H9 (cell line): ENCODE results near the gene SNX18. TPM values are rescaled to one million over a fixed set of nuclear protein-coding genes. Genes with fewer than 3 reads are reported as not detected.

Experiments used
- DNase-seq: peaks from one replicate; pipeline ENCODE4 v3.0.0-alpha.2; 2017
- H2AFZ ChIP-seq: one replicate; pipeline ENCODE4 v1.6.1; 2013; ENCODE audit warnings: mild to moderate bottlenecking, low read length, control low read depth, moderate library complexity
- H2AK5ac ChIP-seq: 2 replicates; pipeline ENCODE4 v1.6.1; 2013; ENCODE audit warnings: low read length, control low read depth, mixed read lengths; ENCODE audit not compliant: insufficient read length
- H2BK120ac ChIP-seq: one replicate; pipeline ENCODE4 v1.6.1; 2013; ENCODE audit warnings: low read depth, mild to moderate bottlenecking, low read length, control low read depth, inconsistent platforms; ENCODE audit not compliant: poor library complexity, severe bottlenecking
- H2BK12ac ChIP-seq: 2 replicates; pipeline ENCODE4 v1.6.1; 2013; ENCODE audit warnings: low read length, control low read depth, mixed read lengths, low read depth; ENCODE audit not compliant: insufficient read length
- H2BK15ac ChIP-seq: 2 replicates; pipeline ENCODE4 v1.6.1; 2013; ENCODE audit warnings: low read depth, low read length, control low read depth
- H2BK20ac ChIP-seq: one replicate; pipeline ENCODE4 v1.6.1; 2013; ENCODE audit warnings: low read depth, mild to moderate bottlenecking, low read length, control low read depth, inconsistent platforms; ENCODE audit not compliant: poor library complexity, severe bottlenecking
- H2BK5ac ChIP-seq: 2 replicates; pipeline ENCODE4 v1.6.1; 2013; ENCODE audit warnings: low read length, control low read depth, mixed read lengths; ENCODE audit not compliant: insufficient read length
- H3K14ac ChIP-seq: 2 replicates; pipeline ENCODE4 v1.6.1; 2013; ENCODE audit warnings: low read length, control low read depth; ENCODE audit not compliant: insufficient read depth
- H3K18ac ChIP-seq: 2 replicates; pipeline ENCODE4 v1.6.1; 2013; ENCODE audit warnings: low read depth, mild to moderate bottlenecking, mixed read lengths, low read length, control low read depth; ENCODE audit not compliant: insufficient read length
- H3K23ac ChIP-seq: 2 replicates; pipeline ENCODE4 v1.6.1; 2013; ENCODE audit warnings: low read length, control low read depth, mixed read lengths, low read depth; ENCODE audit not compliant: insufficient read length
- H3K23me2 ChIP-seq: 2 replicates; pipeline ENCODE4 v1.6.1; 2013; ENCODE audit warnings: low read depth, mild to moderate bottlenecking, mixed read lengths, low read length, control low read depth; ENCODE audit not compliant: insufficient read length, poor library complexity, severe bottlenecking
- H3K27ac ChIP-seq: 2 replicates; pipeline ENCODE4 v1.5.1; 2013; ENCODE audit warnings: low read length, control low read depth, mixed read lengths, low read depth; ENCODE audit not compliant: insufficient read length
- H3K27me3 ChIP-seq: 2 replicates; pipeline ENCODE4 v1.6.1; 2013; ENCODE audit warnings: low read length, control low read depth, inconsistent platforms; ENCODE audit not compliant: insufficient read depth
- H3K4ac ChIP-seq: 2 replicates; pipeline ENCODE4 v1.6.1; 2013; ENCODE audit warnings: low read depth, mild to moderate bottlenecking, control low read depth, inconsistent platforms, low read length, moderate library complexity
- H3K4me1 ChIP-seq: 2 replicates; pipeline ENCODE4 v1.6.1; 2013; ENCODE audit warnings: low read length, control low read depth, inconsistent platforms; ENCODE audit not compliant: insufficient read depth
- H3K4me2 ChIP-seq: 2 replicates; pipeline ENCODE4 v1.6.1; 2013; ENCODE audit warnings: low read length, control low read depth, mixed read lengths; ENCODE audit not compliant: insufficient read length, insufficient read depth
- H3K56ac ChIP-seq: 2 replicates; pipeline ENCODE4 v1.6.1; 2013; ENCODE audit warnings: low read depth, mild to moderate bottlenecking, mixed read lengths, low read length, control low read depth; ENCODE audit not compliant: insufficient read length
- H3K79me1 ChIP-seq: 2 replicates; pipeline ENCODE4 v1.6.1; 2013; ENCODE audit warnings: low read depth, mild to moderate bottlenecking, moderate library complexity, low read length, control low read depth, inconsistent platforms; ENCODE audit not compliant: insufficient read depth, poor library complexity, severe bottlenecking
- H3K79me2 ChIP-seq: 2 replicates; pipeline ENCODE4 v1.6.1; 2013; ENCODE audit warnings: low read length, control low read depth, inconsistent platforms; ENCODE audit not compliant: insufficient read depth
- H3K9ac ChIP-seq: 2 replicates; pipeline ENCODE4 v1.6.1; 2013; ENCODE audit warnings: low read length, control low read depth, mixed read lengths; ENCODE audit not compliant: insufficient read length; ENCODE audit errors: extremely low read depth
- H3K9me3 ChIP-seq: one replicate; pipeline ENCODE4 v1.6.1; 2013; ENCODE audit warnings: low read depth, low read length, inconsistent platforms; ENCODE audit not compliant: control insufficient read depth
- H3T11ph ChIP-seq: one replicate; pipeline ENCODE4 v1.6.1; 2013; ENCODE audit warnings: mild to moderate bottlenecking, low read length, control low read depth, inconsistent platforms
- H4K20me1 ChIP-seq: one replicate; pipeline ENCODE4 v1.6.1; 2013; ENCODE audit not compliant: control insufficient read depth, insufficient read length, insufficient read depth
- H4K5ac ChIP-seq: 2 replicates; pipeline ENCODE4 v1.6.1; 2013; ENCODE audit warnings: low read depth, mild to moderate bottlenecking, mixed read lengths, low read length, control low read depth; ENCODE audit not compliant: insufficient read length
- H4K8ac ChIP-seq: replicated peaks from 2 replicates; pipeline ENCODE4 v1.6.1; 2013; ENCODE audit warnings: low read length, control low read depth, mixed read lengths, low read depth; ENCODE audit not compliant: insufficient read length
- H4K91ac ChIP-seq: 2 replicates; pipeline ENCODE4 v1.6.1; 2013; ENCODE audit warnings: low read depth, mild to moderate bottlenecking, moderate library complexity, mixed read lengths, low read length, control low read depth; ENCODE audit not compliant: insufficient read length
- H3K27ac Mint-ChIP-seq, 3 experiments: 2 replicates in 2 of 3; 3 replicates in 1 of 3; pipeline ENCODE4 v1.8.0; 2020 to 2021; ENCODE audit warnings: mixed read lengths in 3 of 3, mild to moderate bottlenecking in 1 of 3, moderate library complexity in 1 of 3
- H3K27me3 Mint-ChIP-seq: 2 replicates; pipeline ENCODE4 v1.8.0; 2021; ENCODE audit warnings: low read depth, mild to moderate bottlenecking, moderate library complexity, mixed read lengths
- H3K36me3 Mint-ChIP-seq, 3 experiments: 2 replicates in 2 of 3; 3 replicates in 1 of 3; pipeline ENCODE4 v1.8.0; 2020 to 2021; ENCODE audit warnings: low read depth in 3 of 3, mixed read lengths in 3 of 3; ENCODE audit not compliant: insufficient read depth in 1 of 3
- H3K4me1 Mint-ChIP-seq, 2 experiments: 2 replicates each; pipeline ENCODE4 v1.8.0; 2020; ENCODE audit warnings: mixed read lengths in 2 of 2
- H3K4me3 Mint-ChIP-seq, 2 experiments: 2 replicates in 1 of 2; 3 replicates in 1 of 2; pipeline ENCODE4 v1.8.0; 2020 to 2021; ENCODE audit warnings: mild to moderate bottlenecking in 2 of 2, mixed read lengths in 2 of 2, moderate library complexity in 1 of 2
- H3K9me3 Mint-ChIP-seq, 2 experiments: 2 replicates in 1 of 2; 3 replicates in 1 of 2; pipeline ENCODE4 v1.8.0; 2020; ENCODE audit warnings: mild to moderate bottlenecking in 2 of 2, mixed read lengths in 2 of 2, moderate library complexity in 1 of 2
- WGBS: extraction: QIAGEN DNeasy Blood & Tissue Kit; methylation state at CpG from one replicate; pipeline ENCODE4 v1.1.7; 2013; ENCODE audit warnings: missing lambda C conversion rate, low lambda C conversion rate, mixed read lengths; ENCODE audit not compliant: insufficient read length; ENCODE audit errors: extremely low coverage; 5-methylcytosine and 5-hydroxymethylcytosine counted together
- total RNA-seq: library from RNA; stranded (reverse); gene quantifications from 2 replicates; pipeline ENCODE4 v1.2.1, GENCODE V29; 2021
- TF ChIP-seq, protein P1 (sequence below): fragments of 200-600 bp; sonication (generic); conservative IDR thresholded peaks from 3 replicates; pipeline ENCODE4 v1.8.0; 2021; ENCODE audit warnings: antibody characterized with exemption, mild to moderate bottlenecking

The SNX18 gene
- total RNA-seq, 1 experiment from 2014 or later = 17.2 TPM

- no CpG with 5 or more reads among the region's 8 CpGs for WGBS
- H3K4me2 ChIP-seq = no peak overlapping the region
- no peaks in the 10 kb centered on the region for H4K20me1 ChIP-seq
These were observed 6.5 kb downstream of the SNX18 start for GRCh38 chr5:54524082-54524481.

More at GRCh38 chr5:54524082-54524481, 6.5 kb downstream of the SNX18 start:
- no peak for DNase-seq
- no peak overlapping the region for H3T11ph ChIP-seq
- H3K27me3 ChIP-seq = no peaks in the 10 kb centered on the region; the same call in 1 of the 2 replicates
- no peak overlapping the region for H3K18ac ChIP-seq
- no peak overlapping the region for H2AFZ ChIP-seq
- TF ChIP-seq, protein P1, sequence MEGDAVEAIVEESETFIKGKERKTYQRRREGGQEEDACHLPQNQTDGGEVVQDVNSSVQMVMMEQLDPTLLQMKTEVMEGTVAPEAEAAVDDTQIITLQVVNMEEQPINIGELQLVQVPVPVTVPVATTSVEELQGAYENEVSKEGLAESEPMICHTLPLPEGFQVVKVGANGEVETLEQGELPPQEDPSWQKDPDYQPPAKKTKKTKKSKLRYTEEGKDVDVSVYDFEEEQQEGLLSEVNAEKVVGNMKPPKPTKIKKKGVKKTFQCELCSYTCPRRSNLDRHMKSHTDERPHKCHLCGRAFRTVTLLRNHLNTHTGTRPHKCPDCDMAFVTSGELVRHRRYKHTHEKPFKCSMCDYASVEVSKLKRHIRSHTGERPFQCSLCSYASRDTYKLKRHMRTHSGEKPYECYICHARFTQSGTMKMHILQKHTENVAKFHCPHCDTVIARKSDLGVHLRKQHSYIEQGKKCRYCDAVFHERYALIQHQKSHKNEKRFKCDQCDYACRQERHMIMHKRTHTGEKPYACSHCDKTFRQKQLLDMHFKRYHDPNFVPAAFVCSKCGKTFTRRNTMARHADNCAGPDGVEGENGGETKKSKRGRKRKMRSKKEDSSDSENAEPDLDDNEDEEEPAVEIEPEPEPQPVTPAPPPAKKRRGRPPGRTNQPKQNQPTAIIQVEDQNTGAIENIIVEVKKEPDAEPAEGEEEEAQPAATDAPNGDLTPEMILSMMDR = no peak
- H3K27ac ChIP-seq = no peak overlapping the region
- H3K79me2 ChIP-seq = peaks cover 11% of the 10 kb centered on the region; the same call in 1 of the 2 replicates
- no peak overlapping the region for H2BK20ac ChIP-seq
- H3K23me2 ChIP-seq = no peaks in the 10 kb centered on the region
- peaks cover 1% of the 10 kb centered on the region for H3K79me1 ChIP-seq
- H3K56ac ChIP-seq = no peak overlapping the region
- H2BK120ac ChIP-seq = no peak overlapping the region
- H3K4me1 ChIP-seq = no peaks in the 10 kb centered on the region
- Mint-ChIP-seq H3K27me3 (peaks cover 6% of the 10 kb centered on the region), H3K27ac (peak overlapping the region in 2 of 3 experiments; percentile 14 to 46; a peak in 1 of 7 replicates), H3K36me3 (peaks cover 5 to 8% (median 6%) of the 10 kb centered on the region in 3 experiments; a peak in 5 of 7 replicates), H3K4me3 (no peak overlapping the region), H3K9me3 (no peaks in the 10 kb centered on the region), H3K4me1 (peaks cover 37% of the 10 kb centered on the region in 2 experiments)
- H2BK5ac ChIP-seq = no peak overlapping the region
- H3K9me3 ChIP-seq = no peaks in the 10 kb centered on the region
- no peak overlapping the region for H3K9ac ChIP-seq
- H2BK15ac ChIP-seq = no peak overlapping the region
- no peak overlapping the region for H3K23ac ChIP-seq
- H2BK12ac ChIP-seq = no peak overlapping the region
- H3K14ac ChIP-seq = no peak overlapping the region
- no peak overlapping the region for H2AK5ac ChIP-seq
- H4K8ac ChIP-seq = no peak overlapping the region
- H4K91ac ChIP-seq = no peak overlapping the region
- H4K5ac ChIP-seq = no peak overlapping the region
- H3K4ac ChIP-seq = no peak overlapping the region
